PC-9 (cell line): ENCODE results near the gene EPS8L3. TPM values are rescaled to one million over a fixed set of nuclear protein-coding genes. Genes with fewer than 3 reads are reported as not detected.
"Not testable (repeated sequence)": the region's sequence is repeated elsewhere in the genome, so short reads cannot be mapped to it uniquely, and the experiment has no call there.

ENCODE experiments used
- BruUV-seq: library from RNA; stranded (reverse); fragments of 400-500 nt; replicated peaks from 2 replicates; lab custom pipeline; 2021; lab: Mats Ljungman, UMichigan
- CTCF ChIA-PET: fragments of 300-600 bp; sonication (Branson Sonifier 250); formaldehyde crosslinking; loops from one replicate; lab custom pipeline; 2022; ENCODE audit warnings: antibody characterized with exemption; lab: Charles Lee
- POLR2A ChIA-PET: fragments of 300-600 bp; sonication (Branson Sonifier 250); formaldehyde crosslinking; loops from one replicate; lab custom pipeline; 2022; ENCODE audit warnings: antibody characterized with exemption; ENCODE audit not compliant: unreplicated experiment; lab: Charles Lee
- DNase-seq, 2 experiments: peaks; one replicate each; pipeline versions ENCODE4 v3.0.0 to v3.0.0-alpha.2; 2015 to 2022; ENCODE audit warnings: mixed read lengths in 1 of 2
- H2AFZ ChIP-seq: fragments of 200-600 bp; sonication (generic); 2 replicates; pipeline ENCODE4 v1.8.1; 2017; ENCODE audit warnings: antibody characterized with exemption
- H3F3A ChIP-seq: fragments of 200-600 bp; sonication (generic); 2 replicates; pipeline ENCODE4 v1.8.1; 2017; ENCODE audit warnings: antibody characterized with exemption, mild to moderate bottlenecking, low read depth; ENCODE audit not compliant: insufficient read depth
- H3K27ac ChIP-seq: fragments of 200-600 bp; sonication (generic); 2 replicates; pipeline ENCODE4 v1.6.1; 2016; ENCODE audit warnings: mixed run types
- H3K27me3 ChIP-seq: fragments of 200-600 bp; sonication (generic); 2 replicates; pipeline ENCODE4 v1.6.1; 2016; ENCODE audit warnings: low read depth, mixed run types; ENCODE audit not compliant: insufficient read depth
- H3K36me3 ChIP-seq: fragments of 200-600 bp; sonication (generic); 2 replicates; pipeline ENCODE4 v1.6.1; 2016; ENCODE audit warnings: low read depth, mixed run types
- H3K4me1 ChIP-seq: fragments of 200-600 bp; sonication (generic); replicated peaks from 2 replicates; pipeline ENCODE4 v1.6.1; 2016; ENCODE audit warnings: mixed run types; ENCODE audit not compliant: insufficient read depth
- H3K4me2 ChIP-seq: fragments of 200-600 bp; sonication (generic); 2 replicates; pipeline ENCODE4 v1.6.1; 2017; ENCODE audit warnings: mixed run types
- H3K4me3 ChIP-seq: fragments of 200-600 bp; sonication (generic); 2 replicates; pipeline ENCODE4 v1.6.1; 2016; ENCODE audit warnings: mixed run types
- H3K79me2 ChIP-seq: fragments of 200-600 bp; sonication (generic); 2 replicates; pipeline ENCODE4 v1.6.1; 2017; ENCODE audit warnings: low read depth, mixed run types
- H3K9me2 ChIP-seq: fragments of 200-600 bp; sonication (generic); 2 replicates; pipeline ENCODE4 v1.8.1; 2017; ENCODE audit warnings: mild to moderate bottlenecking; ENCODE audit not compliant: insufficient read depth
- H3K9me3 ChIP-seq: fragments of 200-600 bp; sonication (generic); 2 replicates; pipeline ENCODE4 v1.8.1; 2016; ENCODE audit warnings: low read depth; ENCODE audit not compliant: insufficient read depth
- H4K20me1 ChIP-seq: fragments of 200-600 bp; sonication (generic); 2 replicates; pipeline ENCODE4 v1.8.1; 2017; ENCODE audit not compliant: insufficient read depth
- EZH2 ChIP-seq: fragments of 200-600 bp; sonication (generic); IDR thresholded peaks from 2 replicates; pipeline ENCODE4 v1.8.0; 2017; ENCODE audit warnings: antibody characterized with exemption, low read depth
- intact Hi-C: fragments of 100-400 bp; cut with micrococcal nuclease; formaldehyde crosslinking; loops from one replicate; pipeline ENCODE4 v1.10.0; 2022; ENCODE audit not compliant: unreplicated experiment
- total RNA-seq: library from RNA; stranded (reverse); gene quantifications from 2 replicates; pipeline ENCODE4 v1.2.3, GENCODE V29; 2021
- TF ChIP-seq, protein P1 (sequence below): fragments of 200-600 bp; sonication (generic); conservative IDR thresholded peaks from 2 replicates; pipeline ENCODE4 v1.6.1; 2017; ENCODE audit warnings: mixed run types, antibody characterized with exemption, mild to moderate bottlenecking, moderate library complexity

EPS8L3 gene
- total RNA-seq, 1 experiment from 2014 or later: 1.2 TPM

DNA sequence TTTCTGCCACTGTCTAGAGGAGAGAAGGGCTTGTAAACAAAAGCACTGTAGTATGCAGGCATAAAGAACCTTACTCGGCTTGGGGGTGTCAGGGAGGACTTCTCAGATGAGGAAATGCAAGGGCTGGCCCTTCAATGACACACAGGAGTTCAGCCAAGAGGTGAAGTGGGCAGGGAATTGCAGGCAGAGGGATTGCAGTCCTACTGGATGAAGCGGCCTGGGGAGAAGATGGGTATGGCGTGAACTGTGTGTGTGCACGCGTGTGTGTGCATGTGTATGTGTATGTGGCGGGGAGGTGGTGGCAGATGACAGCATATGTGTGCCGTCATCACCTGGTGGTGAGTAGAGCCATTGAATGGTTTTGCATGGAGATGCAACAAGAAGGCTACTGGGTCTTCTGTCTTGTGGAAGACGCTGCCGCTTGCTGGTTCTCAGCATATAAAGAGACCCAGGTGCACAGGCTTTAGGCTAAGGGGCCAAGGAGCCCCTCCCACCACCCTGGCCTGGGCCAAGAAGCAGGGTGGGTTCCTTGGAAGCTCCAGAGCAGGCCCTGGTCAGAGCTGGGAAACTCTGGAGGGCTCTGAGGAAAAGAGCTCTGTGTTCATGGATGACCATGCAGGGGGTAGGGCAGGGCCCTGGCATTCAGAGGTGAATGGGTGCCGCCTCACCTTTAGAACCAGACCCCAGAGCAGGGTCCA lies 4.1 kb upstream of the EPS8L3 start:
- Histone ChIP-seq H3K9me2 (no peaks in the 10 kb centered on the region), H3K27me3 (no peaks in the 10 kb centered on the region), H3K4me2 (no peak overlapping the region), H2AFZ (no peak overlapping the region), H3F3A (no peaks in the 10 kb centered on the region), H3K9me3 (no peaks in the 10 kb centered on the region), H4K20me1 (no peaks in the 10 kb centered on the region), H3K4me1 (peaks cover 20% of the 10 kb centered on the region), H3K27ac (no peak overlapping the region), H3K4me3 (no peak overlapping the region), H3K79me2 (no peaks in the 10 kb centered on the region), H3K36me3 (no peaks in the 10 kb centered on the region)
- TF ChIP-seq, protein P1, sequence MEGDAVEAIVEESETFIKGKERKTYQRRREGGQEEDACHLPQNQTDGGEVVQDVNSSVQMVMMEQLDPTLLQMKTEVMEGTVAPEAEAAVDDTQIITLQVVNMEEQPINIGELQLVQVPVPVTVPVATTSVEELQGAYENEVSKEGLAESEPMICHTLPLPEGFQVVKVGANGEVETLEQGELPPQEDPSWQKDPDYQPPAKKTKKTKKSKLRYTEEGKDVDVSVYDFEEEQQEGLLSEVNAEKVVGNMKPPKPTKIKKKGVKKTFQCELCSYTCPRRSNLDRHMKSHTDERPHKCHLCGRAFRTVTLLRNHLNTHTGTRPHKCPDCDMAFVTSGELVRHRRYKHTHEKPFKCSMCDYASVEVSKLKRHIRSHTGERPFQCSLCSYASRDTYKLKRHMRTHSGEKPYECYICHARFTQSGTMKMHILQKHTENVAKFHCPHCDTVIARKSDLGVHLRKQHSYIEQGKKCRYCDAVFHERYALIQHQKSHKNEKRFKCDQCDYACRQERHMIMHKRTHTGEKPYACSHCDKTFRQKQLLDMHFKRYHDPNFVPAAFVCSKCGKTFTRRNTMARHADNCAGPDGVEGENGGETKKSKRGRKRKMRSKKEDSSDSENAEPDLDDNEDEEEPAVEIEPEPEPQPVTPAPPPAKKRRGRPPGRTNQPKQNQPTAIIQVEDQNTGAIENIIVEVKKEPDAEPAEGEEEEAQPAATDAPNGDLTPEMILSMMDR: no peak
- TF ChIP-seq EZH2: no peak
- ChIA-PET CTCF (interaction anchor here (0.6 kb wide), 1 partner anchor 22 kb away, joined by 3 read pairs; no protein-coding TSS in a partner anchor), POLR2A (no interaction called here)
- DNase-seq: no peak
- no TSS peak for BruUV-seq
- intact Hi-C loops: no loop called here

DNA sequence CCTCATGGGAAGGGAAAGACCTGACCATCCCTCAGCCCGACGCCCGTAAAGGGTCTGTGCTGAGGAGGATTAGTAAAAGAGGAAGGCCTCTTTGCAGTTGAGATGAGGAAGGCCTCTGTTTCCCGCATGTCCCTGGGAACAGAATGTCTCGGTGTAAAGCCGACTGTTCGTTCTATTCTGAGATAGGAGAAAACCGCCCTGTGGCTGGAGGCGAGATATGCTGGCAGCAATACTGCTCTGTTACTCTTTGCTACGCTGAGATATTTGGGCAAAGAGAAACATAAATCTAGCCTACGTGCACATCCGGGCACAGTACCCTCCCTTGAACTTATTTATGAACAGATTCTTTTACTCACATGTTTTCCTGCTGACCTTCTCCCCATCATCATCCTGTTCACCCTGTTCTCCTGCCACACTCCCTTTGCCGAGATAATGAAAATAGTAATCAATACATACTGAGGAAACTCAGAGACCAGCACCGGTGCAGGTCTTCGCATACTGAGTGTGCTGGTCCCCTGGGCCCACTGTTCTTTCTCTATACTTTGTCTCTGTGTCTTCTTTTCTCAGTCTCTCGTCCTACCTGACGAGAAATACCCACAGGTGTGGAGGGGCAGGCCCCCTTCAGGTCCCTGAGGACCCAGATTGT lies 3.4 kb upstream of the EPS8L3 start:
- H3K9me2 ChIP-seq, H2AFZ ChIP-seq, H3K79me2 ChIP-seq, BruUV-seq, H3F3A ChIP-seq, H3K9me3 ChIP-seq, H4K20me1 ChIP-seq, H3K36me3 ChIP-seq, H3K4me2 ChIP-seq, CTCF ChIA-PET, H3K27ac ChIP-seq, intact Hi-C loops, H3K4me3 ChIP-seq, DNase-seq, POLR2A ChIA-PET, H3K27me3 ChIP-seq: not testable (repeated sequence)
- peaks cover 23% of the 10 kb centered on the region for H3K4me1 ChIP-seq

DNA sequence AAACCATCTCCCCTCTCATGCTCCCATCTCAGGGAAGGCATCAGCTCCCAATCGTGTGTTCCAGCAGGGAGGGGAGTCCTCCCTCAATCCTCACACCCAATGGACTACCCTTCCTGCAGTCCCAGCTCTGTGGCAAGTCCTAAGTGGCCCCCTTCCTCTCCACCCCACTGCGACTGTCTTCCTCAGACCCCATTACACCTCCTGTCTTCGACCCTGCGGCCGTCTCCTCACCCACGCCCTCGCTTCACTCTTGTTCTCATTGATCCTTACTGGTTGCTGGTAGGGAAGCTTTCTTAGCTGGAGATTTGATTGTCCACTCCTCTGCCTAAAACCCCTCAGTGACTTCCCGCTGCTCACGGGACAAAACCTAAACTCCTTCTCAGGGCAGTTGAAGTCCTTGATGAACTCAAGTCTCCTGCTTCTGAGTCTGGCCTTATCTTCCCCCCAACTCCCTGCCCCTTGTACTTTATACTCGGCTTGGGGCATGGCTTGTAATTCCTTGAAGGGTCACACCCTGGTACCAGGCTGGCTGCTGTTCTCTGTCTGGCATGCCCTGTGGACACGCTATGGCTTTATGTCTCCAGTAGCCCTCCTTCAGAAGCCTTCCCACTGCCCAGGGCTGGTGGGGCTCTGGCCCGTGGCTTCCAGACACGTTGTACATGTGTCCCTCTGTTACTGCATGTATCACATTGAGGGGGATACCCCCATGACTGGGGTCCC lies 2.3 kb upstream of the EPS8L3 start:
- Histone ChIP-seq H3K4me1 (peaks cover 23% of the 10 kb centered on the region), H4K20me1 (no peaks in the 10 kb centered on the region), H3K79me2 (no peaks in the 10 kb centered on the region), H3K27ac (no peak overlapping the region), H3F3A (0 out of 2 replicates have a peak, but pooled peaks cover 8% of the 10 kb centered on the region), H3K27me3 (no peaks in the 10 kb centered on the region), H3K9me2 (no peaks in the 10 kb centered on the region), H3K9me3 (no peaks in the 10 kb centered on the region), H3K4me3 (no peak overlapping the region), H2AFZ (no peak overlapping the region), H3K36me3 (no peaks in the 10 kb centered on the region), H3K4me2 (no peak overlapping the region)
- intact Hi-C loops: no loop called here
- ChIA-PET CTCF (no interaction called here), POLR2A (no interaction called here)
- TF ChIP-seq, protein P1: no peak
- no peak for TF ChIP-seq EZH2
- no peak for DNase-seq
- no TSS peak for BruUV-seq
